Endothelial cell of umbilical vein (primary cell): ENCODE data around the gene GTF2IRD1. TPM values are rescaled to one million over a fixed set of nuclear protein-coding genes. Genes with fewer than 3 reads are reported as not detected.

ENCODE experiments used
- BruUV-seq: library from RNA; stranded (reverse); fragments of 400-500 nt; replicated peaks from 2 replicates; lab custom pipeline; 2021; lab: Mats Ljungman, UMichigan
- CTCF ChIA-PET: fragments of 300-600, 350-600 bp; sonication (Branson Sonifier 250); formaldehyde crosslinking; loops from one replicate; lab custom pipeline; 2021; ENCODE audit warnings: antibody characterized with exemption, inconsistent platforms; lab: Charles Lee
- POLR2A ChIA-PET: fragments of 300-600, 350-600 bp; sonication (Branson Sonifier 250); formaldehyde crosslinking; loops from one replicate; lab custom pipeline; 2021; ENCODE audit warnings: antibody characterized with exemption, inconsistent platforms; lab: Charles Lee
- DNase-seq: peaks from one replicate; pipeline ENCODE4 v3.0.0-alpha.2; 2011; ENCODE audit warnings: low read depth, low spot score
- FAIRE-seq: peaks from 2 replicates; lab custom pipeline; 2011; peaks lifted over from hg19 to GRCh38; lab: Jason Lieb, UNC
- H2AFZ ChIP-seq: 2 replicates; pipeline ENCODE4 v1.6.0; 2012; ENCODE audit warnings: low read depth, low read length, control low read depth, inconsistent platforms
- H3K27ac ChIP-seq: 2 replicates; pipeline ENCODE4 v1.5.1; 2011; ENCODE audit warnings: low read depth, mild to moderate bottlenecking, control low read depth, low read length, moderate library complexity; ENCODE audit not compliant: insufficient read depth
- H3K27me3 ChIP-seq, 2 experiments: 2 replicates each; pipeline versions ENCODE4 v1.6.0 to v1.6.1; 2011; ENCODE audit warnings: low read length in 2 of 2, mixed read lengths in 1 of 2; ENCODE audit not compliant: control insufficient read depth in 2 of 2, insufficient read depth in 2 of 2
- H3K36me3 ChIP-seq, 2 experiments: 2 replicates in 1 of 2; 3 replicates in 1 of 2; pipeline ENCODE4 v1.5.1; 2011; ENCODE audit warnings: low read length in 2 of 2, mild to moderate bottlenecking in 1 of 2, moderate library complexity in 1 of 2; ENCODE audit not compliant: control insufficient read depth in 2 of 2, insufficient read depth in 2 of 2; ENCODE audit errors: extremely low read depth in 1 of 2
- H3K4me1 ChIP-seq: 3 replicates; pipeline ENCODE4 v1.5.1; 2011; ENCODE audit warnings: mild to moderate bottlenecking, low read length; ENCODE audit not compliant: control insufficient read depth, insufficient read depth; ENCODE audit errors: extremely low read depth
- H3K4me2 ChIP-seq: 2 replicates; pipeline ENCODE4 v1.6.1; 2011; ENCODE audit warnings: low read length, control low read depth, mixed read lengths; ENCODE audit not compliant: insufficient read depth
- H3K4me3 ChIP-seq, 3 experiments: fragments of 200-600 bp in 1 of 3; sonication (generic), shearing (Covaris generic) in 1 of 3; replicated peaks in 1 of 3; 2 replicates each; pipeline ENCODE4 v1.5.1; 2011 to 2016; ENCODE audit warnings: control low read depth in 3 of 3, low read length in 3 of 3, mild to moderate bottlenecking in 2 of 3, inconsistent platforms in 1 of 3, low read depth in 1 of 3, moderate library complexity in 1 of 3; ENCODE audit not compliant: insufficient read depth in 1 of 3
- H3K79me2 ChIP-seq: 2 replicates; pipeline ENCODE4 v1.6.0; 2012; ENCODE audit warnings: low read length, inconsistent platforms; ENCODE audit not compliant: control insufficient read depth, insufficient read depth
- H3K9ac ChIP-seq: replicated peaks from 2 replicates; pipeline ENCODE3; 2011; ENCODE audit warnings: low read length, control low read depth; ENCODE audit not compliant: insufficient read depth; ENCODE audit errors: extremely low read depth
- H3K9me1 ChIP-seq: replicated peaks from 3 replicates; pipeline ENCODE4 v1.6.0; 2011; ENCODE audit warnings: mild to moderate bottlenecking, low read length; ENCODE audit not compliant: control insufficient read depth, insufficient read depth; ENCODE audit errors: extremely low read depth
- H3K9me3 ChIP-seq: replicated peaks from 2 replicates; pipeline ENCODE4 v1.5.1; 2012; ENCODE audit warnings: low read length, inconsistent platforms; ENCODE audit not compliant: control insufficient read depth, insufficient read depth
- H4K20me1 ChIP-seq: replicated peaks from 2 replicates; pipeline ENCODE3; 2011; ENCODE audit warnings: mild to moderate bottlenecking, low read length; ENCODE audit not compliant: control insufficient read depth, insufficient read depth; ENCODE audit errors: extremely low read depth
- EZH2 ChIP-seq: IDR thresholded peaks from 2 replicates; pipeline ENCODE4 v1.6.1; 2012; ENCODE audit warnings: borderline replicate concordance, low read depth, mild to moderate bottlenecking, moderate library complexity, low read length, inconsistent platforms; ENCODE audit not compliant: severe bottlenecking
- FOS ChIP-seq: IDR thresholded peaks from 2 replicates; pipeline ENCODE4 v1.6.1; 2011; ENCODE audit warnings: mild to moderate bottlenecking, low read length, moderate library complexity, borderline replicate concordance; ENCODE audit not compliant: insufficient read depth
- GATA2 ChIP-seq: IDR thresholded peaks from 2 replicates; pipeline ENCODE4 v1.7.0; 2011; ENCODE audit warnings: low read depth, mild to moderate bottlenecking, moderate library complexity, mixed read lengths, low read length; ENCODE audit not compliant: insufficient read length, insufficient read depth
- JUN ChIP-seq: IDR thresholded peaks from 2 replicates; pipeline ENCODE4 v1.6.1; 2011; ENCODE audit warnings: borderline replicate concordance, low read depth; ENCODE audit not compliant: insufficient read length, insufficient read depth
- MAX ChIP-seq: IDR thresholded peaks from 2 replicates; pipeline ENCODE4 v1.6.1; 2011; ENCODE audit not compliant: insufficient read depth, insufficient read length
- MYC ChIP-seq: IDR thresholded peaks from one replicate; pipeline ENCODE4 v1.6.1; 2011; ENCODE audit warnings: mild to moderate bottlenecking, low read depth, low read length
- POLR2A ChIP-seq: IDR thresholded peaks from 2 replicates; pipeline ENCODE4 v1.6.1; 2012; ENCODE audit warnings: low read depth, mild to moderate bottlenecking, control low read depth, low read length
- POLR2AphosphoS5 ChIP-seq: IDR thresholded peaks from 2 replicates; pipeline ENCODE4 v1.6.1; 2012; ENCODE audit warnings: low read depth, mild to moderate bottlenecking, control low read depth, low read length, moderate library complexity; ENCODE audit not compliant: insufficient read depth
- dilution Hi-C: fragments of 300-500 bp; cut with MboI; formaldehyde crosslinking; loops from one replicate; pipeline ENCODE4 v1.15.0; 2019; ENCODE audit warnings: low sequenced_read_pairs; ENCODE audit not compliant: extremely low pct_ligation_motif_present
- intact Hi-C: fragments of 100-400 bp; cut with micrococcal nuclease; formaldehyde crosslinking; loops from one replicate; pipeline ENCODE4 v1.10.0; 2022
- polyA plus RNA-seq, 4 experiments: library from polyadenylated mRNA; depleted of rRNA in 3 of 4; stranded (reverse) in 3 of 4; unstranded in 1 of 4; fragments of >200 nt; gene quantifications; 2 replicates each; pipeline versions ENCODE4 v1.2.1 to v1.2.3, GENCODE V29; 2011 to 2012; ENCODE audit warnings: missing spikeins in 1 of 4
- total RNA-seq: library from RNA; stranded (reverse); gene quantifications from 2 replicates; pipeline ENCODE4 v1.2.3, GENCODE V29; 2021
- TF ChIP-seq, protein P1 (sequence below), 2 donors: IDR thresholded peaks; 1 replicate in 1 of 2; 2 replicates in 1 of 2; pipeline ENCODE4 v1.5.1; 2011; ENCODE audit warnings: low read length in 2 of 2, mild to moderate bottlenecking in 2 of 2, moderate library complexity in 2 of 2, control low read depth in 1 of 2, inconsistent platforms in 1 of 2, low read depth in 1 of 2; ENCODE audit not compliant: insufficient read depth in 1 of 2; ENCODE audit errors: extremely low read depth in 1 of 2

GTF2IRD1 gene
- total and polyA plus RNA-seq, 2 donors (not counting 3 experiments of a cell fraction or from before 2014, with no cell fraction given), result 14.2 to 24.2 TPM

DNA sequence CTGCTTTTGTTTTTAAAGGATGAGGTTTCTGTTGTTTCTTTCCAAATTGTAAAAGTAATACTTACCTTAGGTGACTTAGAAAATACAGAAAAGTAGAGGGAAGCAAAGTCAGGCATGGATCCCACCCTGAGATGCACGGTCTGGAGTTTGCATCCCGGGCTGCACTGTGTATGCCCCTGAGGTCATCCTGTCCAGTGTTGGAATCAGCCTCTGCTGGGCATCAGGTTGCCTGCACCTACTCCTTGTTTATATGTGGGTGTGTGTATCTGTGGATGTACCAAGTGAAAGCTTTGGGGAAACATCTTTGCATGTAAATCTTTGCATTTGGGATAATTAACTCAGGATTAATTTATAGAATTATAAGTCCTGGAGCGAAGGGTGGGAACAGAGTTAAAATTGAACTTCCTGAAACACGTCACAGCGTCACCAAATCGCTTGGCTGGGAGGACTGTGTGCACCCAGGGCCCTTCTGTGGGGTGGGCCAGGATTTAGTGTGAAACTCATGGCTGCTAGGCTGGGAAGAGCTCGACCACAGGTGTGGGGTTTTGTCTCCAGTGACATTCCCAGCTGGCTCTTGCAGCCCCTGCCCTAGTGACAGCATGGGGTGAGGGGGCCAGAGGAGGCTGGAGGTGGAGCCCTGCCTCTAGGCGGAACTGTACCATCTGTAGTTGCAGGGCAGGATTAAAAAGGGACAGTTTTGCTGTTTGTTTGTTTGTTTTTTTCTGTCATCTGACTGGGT is 27.9 kb downstream of the GTF2IRD1 start:
- Histone ChIP-seq H3K79me2 (peaks cover 3% of the 10 kb centered on the region), H3K4me2 (peak overlapping the region; percentile 88), H3K9me3 (no peaks in the 10 kb centered on the region), H3K36me3 (no peaks in the 10 kb centered on the region), H3K9ac (peak overlapping the region; percentile 83), H3K4me3 (no peak overlapping the region), H4K20me1 (no peaks in the 10 kb centered on the region), H3K4me1 (peaks cover 33% of the 10 kb centered on the region), H3K9me1 (no peaks in the 10 kb centered on the region), H3K27me3 (no peaks in the 10 kb centered on the region), H3K27ac (peak overlapping the region; percentile 92), H2AFZ (no peak overlapping the region)
- TF ChIP-seq MAX (no peak), POLR2AphosphoS5 (no peak), FOS (no peak), GATA2 (no peak), JUN (no peak), POLR2A (no peak), EZH2 (no peak), MYC (no peak)
- TF ChIP-seq, protein P1, sequence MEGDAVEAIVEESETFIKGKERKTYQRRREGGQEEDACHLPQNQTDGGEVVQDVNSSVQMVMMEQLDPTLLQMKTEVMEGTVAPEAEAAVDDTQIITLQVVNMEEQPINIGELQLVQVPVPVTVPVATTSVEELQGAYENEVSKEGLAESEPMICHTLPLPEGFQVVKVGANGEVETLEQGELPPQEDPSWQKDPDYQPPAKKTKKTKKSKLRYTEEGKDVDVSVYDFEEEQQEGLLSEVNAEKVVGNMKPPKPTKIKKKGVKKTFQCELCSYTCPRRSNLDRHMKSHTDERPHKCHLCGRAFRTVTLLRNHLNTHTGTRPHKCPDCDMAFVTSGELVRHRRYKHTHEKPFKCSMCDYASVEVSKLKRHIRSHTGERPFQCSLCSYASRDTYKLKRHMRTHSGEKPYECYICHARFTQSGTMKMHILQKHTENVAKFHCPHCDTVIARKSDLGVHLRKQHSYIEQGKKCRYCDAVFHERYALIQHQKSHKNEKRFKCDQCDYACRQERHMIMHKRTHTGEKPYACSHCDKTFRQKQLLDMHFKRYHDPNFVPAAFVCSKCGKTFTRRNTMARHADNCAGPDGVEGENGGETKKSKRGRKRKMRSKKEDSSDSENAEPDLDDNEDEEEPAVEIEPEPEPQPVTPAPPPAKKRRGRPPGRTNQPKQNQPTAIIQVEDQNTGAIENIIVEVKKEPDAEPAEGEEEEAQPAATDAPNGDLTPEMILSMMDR (IDR thresholded peaks at IDR 0.05; ENCODE audit: extremely low read depth in 1 of 2, insufficient read depth in 1 of 2, low read depth in 1 of 2, low read length in 2 of 2), result no peak
- intact Hi-C loops (loop anchor here (2.0 kb wide), 2 partner anchors 25 to 175 kb away; partner anchors contain the start of gene GTF2I), dilution Hi-C loops (no loop called here)
- CTCF ChIA-PET, result interaction anchor here (1.0 kb wide), 1 partner anchor 17 kb away, joined by 4 read pairs; no protein-coding TSS in a partner anchor
- POLR2A ChIA-PET, result no interaction called here
- FAIRE-seq (peak; percentile 55), DNase-seq (peak; percentile 12)
- BruUV-seq, result no TSS peak
